ENCODE data around the gene MAP7D2.

MAP7D2 gene

DNA sequence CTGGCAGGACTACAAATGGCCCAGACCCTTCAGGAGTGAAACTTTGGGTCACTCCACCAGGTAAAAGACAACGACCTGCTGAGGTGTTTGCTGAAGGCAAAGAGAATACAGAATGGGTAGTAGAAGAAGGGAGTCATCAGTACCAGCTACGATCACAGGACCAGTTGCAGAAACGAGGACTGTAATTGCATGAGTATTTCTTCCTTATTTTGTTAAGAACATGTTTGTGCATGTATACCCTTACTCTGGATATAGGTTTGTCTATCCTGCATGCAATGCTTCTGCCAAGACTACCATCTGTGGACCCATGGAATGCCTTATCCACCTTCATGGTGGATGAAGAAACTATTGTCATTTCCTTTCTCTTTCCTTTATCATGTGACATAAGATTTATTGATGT, 77.7 kb downstream of the MAP7D2 start:
- no peak for DNase-seq (ENCODE audit: low spot score)

DNA sequence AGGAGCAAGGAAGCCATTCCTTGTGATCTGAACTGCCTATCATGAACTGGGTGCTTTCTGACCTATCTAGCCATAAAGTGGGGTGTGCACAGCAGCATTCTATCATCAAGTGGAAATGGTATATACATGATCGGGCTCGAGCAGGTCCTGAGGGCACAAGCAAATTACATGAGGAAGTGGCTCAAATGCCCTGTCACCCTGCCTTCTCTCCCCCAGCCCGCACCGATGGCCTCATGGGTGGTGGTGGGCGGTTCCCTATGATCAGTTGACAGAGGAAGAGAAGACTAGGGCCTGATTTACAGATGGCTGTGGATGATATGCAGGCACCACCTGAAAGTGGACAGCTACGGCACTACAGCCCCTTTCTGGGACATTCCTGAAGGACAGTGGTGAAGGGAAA, 79.5 kb downstream of the MAP7D2 start:
- DNase-seq (ENCODE audit: low spot score): no peak

DNA sequence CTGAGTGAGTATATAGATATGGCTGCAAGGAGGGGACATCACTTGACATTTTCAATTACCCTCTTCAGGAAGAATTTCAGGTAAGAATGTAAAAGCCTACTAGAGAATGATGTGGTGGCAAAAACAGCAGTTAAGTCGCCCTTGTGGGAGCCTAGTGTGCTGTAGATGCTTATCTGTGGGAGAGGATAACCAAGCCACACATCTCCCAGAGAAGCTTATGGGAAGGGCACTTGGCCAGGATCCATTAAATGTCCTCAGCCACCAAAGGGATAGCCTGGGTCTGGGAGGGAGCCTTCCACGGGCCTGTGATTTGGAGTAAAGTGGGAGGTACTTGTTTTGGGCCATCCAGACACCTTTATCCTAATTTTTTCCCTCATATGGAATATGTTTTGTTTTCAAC, 84.5 kb downstream of the MAP7D2 start:
- DNase-seq (ENCODE audit: low spot score): no peak

DNA sequence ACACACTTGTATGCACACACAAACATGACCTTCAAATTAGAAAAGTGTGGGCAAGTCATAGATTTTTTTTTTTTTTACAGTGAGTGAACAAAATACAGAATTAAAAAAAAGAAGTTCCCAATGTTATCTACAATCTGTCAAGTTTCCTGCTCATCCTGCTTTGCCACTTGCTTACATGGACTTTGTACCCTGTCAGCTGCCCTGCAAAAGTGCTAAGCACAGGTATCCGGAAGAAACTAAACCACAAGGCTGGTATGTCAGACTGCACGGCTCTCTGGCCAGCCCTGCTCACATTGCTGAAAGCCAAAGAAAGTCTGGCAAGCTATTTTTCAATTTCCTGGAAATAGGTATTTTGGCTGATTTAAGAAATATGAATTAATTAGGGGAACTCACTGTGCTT, 87.0 kb downstream of the MAP7D2 start:
- DNase-seq (ENCODE audit: low spot score): no peak

DNA sequence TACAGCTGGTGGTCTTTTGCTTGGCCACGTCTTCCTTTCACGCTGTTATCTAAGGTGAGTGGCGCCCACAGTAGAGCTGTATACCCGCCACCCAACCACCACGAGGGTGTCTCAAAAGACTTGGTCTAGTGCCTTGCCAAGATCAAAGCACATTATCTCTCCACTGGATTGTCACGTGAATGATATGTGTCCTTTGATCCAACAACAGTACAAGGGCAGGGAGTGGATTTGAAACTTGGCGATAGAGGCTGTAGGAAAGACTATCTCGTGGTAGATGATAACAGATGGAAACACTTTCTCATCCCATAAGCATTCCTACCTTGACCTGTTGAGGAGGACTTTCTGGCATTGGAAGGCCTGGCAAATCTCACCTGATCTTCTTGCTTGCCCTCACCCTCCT, 88.1 kb downstream of the MAP7D2 start:
- DNase-seq (ENCODE audit: low spot score): no peak

DNA sequence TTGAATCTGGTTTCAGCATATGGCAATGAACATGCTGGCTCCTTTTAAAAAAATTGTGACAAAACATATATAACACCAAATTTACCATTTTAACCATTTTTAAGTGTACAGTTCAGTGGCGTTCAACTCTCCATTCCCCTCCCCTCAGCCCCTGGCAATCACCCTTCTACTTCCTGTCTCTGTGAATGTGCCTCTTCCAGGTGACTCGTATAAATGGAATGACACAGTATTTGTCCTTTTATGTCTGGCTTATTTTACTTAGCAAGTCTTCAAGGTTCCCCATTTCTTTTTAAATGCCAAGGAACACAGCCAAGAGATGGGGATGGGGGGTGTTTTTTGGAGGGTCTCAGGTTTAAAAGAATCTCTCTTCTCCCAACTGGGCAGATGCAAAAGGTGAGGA, 90.4 kb downstream of the MAP7D2 start:
- DNase-seq (ENCODE audit: low spot score): no peak

DNA sequence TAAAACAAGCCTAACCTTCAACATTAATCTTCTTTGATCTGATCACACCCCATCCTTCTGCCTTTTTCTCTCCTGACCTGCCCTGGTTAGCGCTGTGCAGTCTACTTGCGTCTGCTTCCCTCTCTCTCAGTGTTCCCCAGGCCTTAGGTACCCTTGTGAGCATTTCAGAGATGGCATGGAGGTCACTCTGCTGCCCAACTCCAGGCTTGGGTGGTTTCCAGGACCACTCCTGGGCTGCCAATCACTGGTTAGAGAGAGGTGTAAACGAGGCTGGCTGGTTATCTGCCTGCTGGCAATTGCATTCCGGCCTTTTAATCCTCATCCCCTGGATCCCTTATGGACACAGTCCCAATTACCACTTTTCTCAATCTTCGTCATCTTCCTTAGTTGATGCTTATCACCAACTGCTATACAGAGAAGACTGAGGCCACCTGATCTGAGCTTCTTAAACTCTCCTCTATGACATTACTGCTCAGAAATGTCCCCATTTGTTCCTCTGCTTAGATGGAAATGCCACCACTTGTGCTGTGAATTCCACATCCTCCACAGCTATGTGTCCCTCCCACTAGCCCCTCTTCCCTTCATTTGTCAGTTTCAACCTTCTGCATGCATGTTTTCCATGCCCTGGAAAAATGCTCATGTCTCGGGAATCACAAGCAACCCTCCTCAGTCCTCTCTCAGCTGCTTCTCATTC, 96.9 kb downstream of the MAP7D2 start:
- DNase-seq (ENCODE audit: low spot score): no peak

DNA sequence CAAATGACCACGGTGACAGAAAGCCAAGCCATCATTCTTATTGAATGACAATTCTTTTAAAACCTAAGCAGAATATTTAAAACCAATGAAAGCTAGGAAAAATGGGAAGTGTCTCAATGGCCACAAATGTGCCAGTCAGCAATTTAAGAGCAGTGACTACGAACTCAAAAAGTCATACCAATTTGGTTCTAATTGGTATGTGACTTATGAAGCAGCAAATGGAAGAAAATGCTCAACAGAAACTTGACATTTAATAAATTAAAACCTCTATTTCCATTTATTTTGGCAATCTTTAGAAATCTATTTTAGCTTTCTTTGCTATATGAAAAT, 100.1 kb downstream of the MAP7D2 start:
- peak; percentile 9 for DNase-seq (ENCODE audit: low spot score)

DNA sequence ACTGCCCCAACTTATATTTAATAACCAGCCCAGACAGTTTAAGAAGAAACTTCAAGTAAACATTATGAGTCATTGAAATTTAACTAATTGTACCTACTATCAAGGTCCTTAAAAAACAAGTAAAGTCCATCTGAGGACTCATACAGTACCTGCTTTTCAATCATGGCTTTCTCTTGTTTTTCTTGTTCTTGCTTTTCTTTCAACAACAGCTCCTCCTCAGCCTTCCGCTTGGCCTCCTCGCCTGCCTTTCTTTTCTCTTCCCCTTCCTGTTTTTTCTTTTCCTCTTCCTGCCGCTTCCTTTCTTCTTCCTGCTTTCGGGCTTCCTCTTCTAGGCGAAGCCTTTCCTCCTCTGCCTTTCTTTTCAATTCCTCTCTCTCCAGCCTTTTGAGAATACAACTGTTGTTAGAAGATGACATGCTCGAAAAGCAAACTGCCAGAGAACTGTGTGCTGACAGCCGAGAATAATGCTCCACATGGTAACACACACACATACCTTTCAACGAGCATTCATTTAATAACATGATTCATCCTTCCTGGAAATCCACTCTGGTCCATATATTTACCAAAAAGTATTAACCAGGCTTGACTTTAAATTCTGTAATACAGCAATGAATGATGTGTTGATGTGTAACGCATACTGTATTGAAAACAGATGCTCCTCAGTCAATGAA, 100.6 kb downstream of the MAP7D2 start:
- peak; percentile 24 for DNase-seq (ENCODE audit: low spot score)

DNA sequence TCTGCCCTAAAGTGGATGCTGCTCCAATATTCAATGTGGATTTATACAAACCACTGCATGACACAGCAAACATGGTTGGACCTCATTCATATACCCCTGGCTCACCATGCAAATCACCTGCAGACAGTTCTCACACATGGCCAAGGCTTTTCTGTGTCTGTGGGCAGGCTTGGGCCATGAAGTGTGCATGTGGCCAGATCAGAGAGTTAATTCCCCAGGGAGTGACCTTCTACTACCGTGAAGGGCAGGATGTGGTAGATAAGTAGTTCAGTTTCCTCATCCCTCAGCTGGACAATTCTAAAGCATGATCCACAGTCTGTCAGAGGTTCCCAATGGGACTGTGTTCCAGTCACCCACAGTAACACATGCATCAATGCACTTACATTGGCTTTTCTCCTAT, 101.3 kb downstream of the MAP7D2 start:
- DNase-seq (ENCODE audit: low spot score): no peak

DNA sequence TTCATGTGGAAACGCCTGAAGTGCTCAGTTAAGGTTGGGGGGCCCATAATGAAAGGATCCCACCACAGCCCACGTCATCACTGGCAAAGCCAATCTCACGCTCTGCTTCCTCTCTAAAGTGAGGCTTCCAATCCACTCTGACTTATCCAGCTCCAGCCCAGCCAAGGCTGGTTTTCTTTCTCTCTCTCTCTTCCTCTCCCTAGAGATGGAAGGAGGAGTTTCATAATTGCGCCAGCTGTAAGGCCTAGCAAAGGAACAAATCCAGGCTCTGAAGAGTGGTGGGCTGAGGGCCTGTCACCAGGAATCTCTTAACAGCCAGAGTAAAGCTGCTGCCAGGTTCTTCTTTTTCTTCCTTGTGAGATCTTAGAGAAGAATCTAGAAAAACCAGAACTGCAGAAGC, 105.1 kb downstream of the MAP7D2 start:
- DNase-seq (ENCODE audit: low spot score): no peak

DNA sequence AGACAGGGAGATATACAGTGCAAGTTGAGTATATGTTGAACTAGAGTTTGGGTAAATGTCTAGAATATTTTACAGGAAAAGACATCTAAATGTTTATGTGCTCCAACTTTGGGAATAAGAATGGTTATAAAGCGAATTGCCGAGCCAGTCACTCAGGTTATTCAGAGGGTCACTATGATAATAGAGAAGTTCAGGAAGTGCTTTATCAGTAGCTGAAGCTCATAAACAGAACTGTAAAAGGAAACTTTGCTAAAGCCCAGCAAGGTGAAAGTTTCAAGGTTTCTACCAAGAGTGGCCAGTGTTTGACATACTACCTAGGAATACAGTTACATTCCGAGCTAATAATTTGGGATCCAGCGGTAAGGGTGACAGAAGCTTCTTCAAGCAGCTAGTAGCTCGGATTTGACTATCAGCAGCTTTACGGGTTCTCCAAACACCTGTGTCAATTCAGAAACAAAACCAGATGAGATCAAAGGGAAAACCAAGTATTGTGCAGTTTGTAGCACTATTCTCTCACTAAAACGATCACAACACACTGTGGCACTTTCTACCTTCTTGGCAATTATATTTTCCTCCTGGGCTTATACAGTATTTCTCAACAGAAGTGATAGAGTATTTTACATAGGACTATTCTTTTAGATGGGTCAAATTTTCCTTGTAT, 108.6 kb downstream of the MAP7D2 start:
- DNase-seq (ENCODE audit: low spot score): no peak

DNA sequence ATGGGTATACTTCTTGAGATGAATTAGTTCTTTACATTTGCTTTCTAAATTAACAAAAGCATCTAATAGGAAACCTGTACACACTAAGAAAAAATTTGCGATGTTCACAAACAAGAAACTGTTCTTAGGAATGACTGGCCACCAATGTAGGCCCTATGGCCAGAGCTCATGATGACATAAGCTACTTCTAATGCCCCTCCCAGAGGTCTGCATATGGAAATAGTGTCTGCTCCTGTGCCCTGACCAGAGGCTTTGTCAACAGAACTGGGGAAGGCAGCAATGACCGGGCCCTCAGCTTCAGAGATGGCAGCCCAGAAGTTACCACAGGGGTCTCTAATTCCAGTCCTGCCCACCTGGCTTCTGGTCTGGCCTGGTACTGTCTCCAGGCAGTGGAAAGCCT, 110.8 kb downstream of the MAP7D2 start:
- DNase-seq (ENCODE audit: low spot score): no peak

DNA sequence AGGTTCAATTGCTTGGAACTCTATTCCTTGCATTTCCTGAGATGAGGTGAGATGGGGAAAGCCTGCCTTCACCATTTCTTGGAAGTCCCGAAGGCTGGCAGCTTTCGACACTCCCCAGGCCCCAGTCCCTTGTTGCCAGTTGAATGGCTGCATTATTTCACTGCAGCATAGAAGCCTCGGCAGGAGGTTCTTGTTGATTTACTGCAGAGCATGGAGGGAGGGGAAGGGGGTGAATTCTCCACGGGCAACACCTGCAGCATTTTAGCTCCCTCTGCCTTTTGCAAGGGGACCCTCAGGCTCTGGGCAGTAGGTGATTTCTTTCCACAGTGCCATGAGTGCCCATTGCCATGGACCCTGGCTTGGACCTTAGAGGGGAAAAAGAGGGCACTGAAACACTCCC, 115.1 kb downstream of the MAP7D2 start:
- no peak for DNase-seq (ENCODE audit: low spot score)

DNA sequence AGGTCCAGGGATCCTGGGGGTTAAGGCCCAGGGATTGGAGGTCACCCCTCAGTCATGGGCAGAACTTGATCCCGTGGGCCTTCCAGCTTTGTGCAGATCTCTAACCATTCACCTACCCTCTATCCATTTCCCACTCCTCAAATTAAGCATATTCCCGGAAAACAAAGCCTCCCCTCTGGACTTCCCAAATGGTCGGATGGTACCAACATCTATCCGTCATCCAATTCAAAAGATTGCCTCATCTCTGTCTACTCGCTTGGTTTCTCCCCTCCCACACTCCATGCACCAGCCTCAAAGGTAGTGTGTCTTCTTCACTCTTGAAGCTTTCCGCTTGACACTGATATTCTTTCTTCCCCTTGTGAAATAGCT, 125.4 kb downstream of the MAP7D2 start:
- no peak for DNase-seq (ENCODE audit: low spot score)

DNA sequence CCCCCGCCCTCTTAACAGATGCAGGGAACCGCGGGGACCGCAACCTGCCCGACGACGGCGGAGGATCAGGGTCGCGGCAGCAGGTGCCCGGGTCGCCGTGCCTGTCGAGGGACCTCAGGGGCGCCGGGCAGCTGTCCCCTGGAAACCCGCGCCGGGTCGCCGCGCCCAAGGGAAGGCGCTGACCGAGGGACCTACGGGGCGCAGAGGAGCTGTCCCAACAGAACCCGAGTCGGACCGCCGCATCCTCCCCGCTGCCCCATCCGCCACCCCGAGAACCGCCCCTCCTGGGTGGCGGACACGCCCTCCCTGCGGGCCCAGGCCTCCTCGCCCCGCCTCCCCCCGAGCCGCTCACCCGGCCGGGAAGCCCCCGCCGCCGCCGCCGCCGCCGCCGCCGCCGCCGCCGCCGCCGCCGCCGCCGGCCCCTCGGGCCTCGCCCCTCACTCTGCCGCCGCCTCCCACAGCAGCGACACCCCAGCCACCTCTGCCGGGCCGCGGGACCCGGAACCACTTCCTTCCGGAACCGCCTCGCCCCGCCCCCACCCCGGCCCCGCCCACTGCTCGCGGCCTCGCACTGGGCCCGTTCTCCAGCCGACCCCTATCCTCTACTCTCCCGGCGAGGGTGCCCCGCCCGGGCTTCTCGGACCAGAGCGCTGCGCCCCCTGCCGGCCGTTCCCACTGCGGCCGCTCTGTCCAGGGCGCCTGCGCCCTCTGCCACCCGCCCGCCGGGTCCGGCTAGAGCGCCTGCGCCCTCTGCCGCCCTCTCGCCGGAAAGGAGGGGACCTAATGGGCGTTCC, 126.0 kb downstream of the MAP7D2 start, which contains the start of gene BCLAF3:
Gene BCLAF3, minus strand, starts transcription at position 506 of the 794 bp plus-strand sequence. CDS start 20,797 bp downstream, outside the sequence.
- peak; percentile 97 for DNase-seq (ENCODE audit: low spot score)

DNA sequence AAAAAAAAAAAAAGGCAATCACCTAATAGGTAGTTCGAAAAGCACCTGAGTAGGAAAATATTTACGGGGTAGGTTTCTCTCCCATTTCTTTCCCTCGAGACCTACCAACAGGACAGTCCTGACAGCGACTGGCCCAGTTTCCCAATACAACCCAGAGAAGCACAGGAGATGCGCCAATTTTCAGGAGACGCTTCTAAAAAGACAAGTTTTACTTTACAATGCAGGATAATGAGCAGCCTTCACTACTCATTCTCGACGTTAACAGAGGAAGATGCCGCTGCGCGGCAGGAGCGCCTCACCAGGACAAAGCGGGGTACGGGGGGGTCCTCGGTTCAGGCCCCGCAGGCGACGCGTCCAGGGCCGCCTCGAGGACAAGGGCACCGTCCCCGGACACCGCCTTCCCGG, 126.6 kb downstream of the MAP7D2 start:
- DNase-seq (ENCODE audit: low spot score): peak; percentile 14

DNA sequence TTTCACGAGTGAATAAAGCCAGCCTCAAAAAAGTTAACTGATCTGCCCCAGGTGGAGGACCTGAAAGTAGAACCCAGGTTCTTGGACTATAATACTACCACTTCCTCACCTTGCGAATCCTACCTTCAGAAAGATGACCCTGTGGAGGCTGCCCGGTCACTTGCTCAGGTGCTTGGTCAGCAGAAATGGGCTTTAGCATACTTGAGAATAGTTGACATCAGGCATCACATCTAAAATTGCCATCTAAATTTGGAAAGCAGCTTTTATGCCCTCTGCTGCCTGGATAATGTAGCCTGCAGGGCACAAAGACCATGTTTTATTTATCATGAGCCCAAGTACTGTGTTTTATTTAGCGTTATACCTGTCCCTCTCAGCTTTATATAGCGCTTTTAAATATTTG, 128.9 kb downstream of the MAP7D2 start:
- no peak for DNase-seq (ENCODE audit: low spot score)

DNA sequence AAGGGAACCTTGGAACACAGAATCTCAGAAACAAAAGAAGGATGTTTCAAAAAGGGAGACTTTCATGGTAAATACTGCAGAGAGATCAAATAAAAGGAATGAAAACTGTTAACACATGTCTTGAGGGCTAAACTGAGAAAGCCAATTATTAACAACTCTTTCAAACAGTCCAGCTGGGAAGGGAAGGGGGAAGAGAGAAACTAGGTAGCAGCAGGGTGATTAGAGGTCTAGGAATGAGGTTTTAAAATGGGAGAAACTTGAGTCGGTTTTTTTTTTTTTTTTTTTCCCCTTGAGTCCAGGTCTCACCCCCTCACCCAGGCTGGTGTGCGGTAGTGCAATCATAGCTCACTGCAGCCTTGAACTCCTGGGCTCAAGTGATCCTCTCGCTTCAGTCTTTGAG, 130.2 kb downstream of the MAP7D2 start:
- no peak for DNase-seq (ENCODE audit: low spot score)

DNA sequence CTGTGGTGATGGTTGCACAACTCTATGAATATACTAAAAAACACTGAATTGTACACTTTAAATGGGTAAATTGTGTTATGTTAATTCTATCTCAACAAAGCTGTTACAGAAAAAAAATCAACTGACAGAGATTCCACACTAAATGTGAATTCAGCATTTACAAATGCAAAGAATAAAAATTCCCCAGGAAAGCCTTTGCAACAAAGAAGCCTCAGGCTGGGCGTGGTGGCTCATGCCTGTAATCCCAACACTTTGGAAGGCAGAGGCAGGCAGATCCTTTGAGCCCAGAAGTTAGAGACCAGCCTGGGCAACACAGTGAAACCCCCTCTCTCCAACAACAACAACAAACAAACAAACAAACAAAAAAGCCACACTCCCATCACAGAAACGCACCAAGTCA, 134.8 kb downstream of the MAP7D2 start:
- DNase-seq (ENCODE audit: low spot score): no peak

DNA sequence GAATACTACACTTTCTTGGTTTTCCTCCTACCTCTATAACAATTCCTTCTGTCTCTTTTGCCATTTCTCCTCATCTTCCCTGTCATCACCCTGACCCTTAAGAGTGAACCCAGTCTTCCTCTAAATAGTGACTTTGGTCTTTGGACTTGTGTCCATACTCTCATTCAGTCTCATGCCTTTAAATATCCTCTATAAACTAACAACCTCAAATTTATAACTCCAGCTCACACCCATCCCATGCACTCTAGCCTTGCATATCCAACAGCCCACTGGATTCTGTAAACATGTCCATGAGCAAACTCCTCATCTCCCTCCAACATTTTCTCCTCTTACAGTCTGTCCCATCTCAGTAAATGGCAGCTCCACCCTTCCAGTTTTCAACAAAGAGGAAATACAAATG, 140.9 kb downstream of the MAP7D2 start:
- DNase-seq (ENCODE audit: low spot score): no peak

DNA sequence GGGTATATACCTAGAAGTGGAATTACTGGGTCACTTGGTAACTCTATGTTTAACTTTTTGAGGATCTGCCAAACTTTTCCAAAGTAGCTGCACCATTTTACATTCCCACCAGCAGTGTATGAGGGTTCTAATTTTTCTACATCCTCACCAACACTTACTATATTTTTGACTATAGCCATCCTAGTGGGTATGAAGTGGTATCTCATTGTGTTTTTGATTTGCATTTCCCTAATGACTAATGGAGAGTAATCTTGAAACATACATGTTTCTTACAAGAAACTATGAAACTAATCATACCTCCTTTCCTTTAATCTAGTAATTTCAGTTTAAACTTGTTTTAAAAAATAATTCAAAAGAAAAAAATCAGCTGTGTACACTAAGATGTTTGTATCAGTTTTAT, 143.7 kb downstream of the MAP7D2 start:
- no peak for DNase-seq (ENCODE audit: low spot score)

DNA sequence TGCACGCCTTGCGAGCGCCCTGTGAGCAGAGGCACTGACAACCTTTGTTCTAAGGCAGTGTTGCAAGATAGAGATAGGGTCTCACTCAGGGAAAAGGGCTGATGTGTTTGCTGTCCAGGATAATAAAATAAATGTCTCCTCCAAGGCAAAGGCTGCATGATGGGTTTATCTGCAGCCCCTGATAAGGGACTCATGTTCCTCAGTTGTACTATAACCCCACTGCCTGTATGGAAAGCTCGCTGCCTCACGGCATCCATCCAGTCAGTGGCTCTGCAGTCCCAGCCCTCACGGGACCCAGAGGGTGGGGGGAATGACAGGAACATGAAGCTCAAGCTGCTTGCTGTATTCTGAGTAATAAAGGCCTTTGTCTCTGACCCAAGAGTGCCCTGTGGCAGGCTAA, 148.4 kb downstream of the MAP7D2 start:
- no peak for DNase-seq (ENCODE audit: low spot score)
